ENCODE results near the gene IL17RC.
"Not testable (repeated sequence)": the region's sequence is repeated elsewhere in the genome, so short reads cannot be mapped to it uniquely, and the experiment has no call there.

IL17RC gene

GRCh38 chr3:9895715-9896114 lies 21.2 kb upstream of the IL17RC start:
- not testable (repeated sequence) for DNase-seq (ENCODE audit: low spot score)

GRCh38 chr3:9896755-9897407 lies 20.0 kb upstream of the IL17RC start:
- not testable (repeated sequence) for DNase-seq (ENCODE audit: low spot score)

GRCh38 chr3:9897408-9898372 lies 19.2 kb upstream of the IL17RC start:
- DNase-seq (ENCODE audit: low spot score): no peak

- no peak for DNase-seq (ENCODE audit: low spot score)
These were observed 18.2 kb upstream of the IL17RC start for GRCh38 chr3:9898467-9899241.

- DNase-seq (ENCODE audit: low spot score): no peak
These were observed 17.6 kb upstream of the IL17RC start for GRCh38 chr3:9899289-9899791.

GRCh38 chr3:9900965-9901415 lies 15.9 kb upstream of the IL17RC start:
- not testable (repeated sequence) for DNase-seq (ENCODE audit: low spot score)

- DNase-seq (ENCODE audit: low spot score): no peak
These were observed 14.9 kb upstream of the IL17RC start for GRCh38 chr3:9901967-9902366.

- no peak for DNase-seq (ENCODE audit: low spot score)
These were observed 14.3 kb upstream of the IL17RC start, which contains the start of gene IL17RE for GRCh38 chr3:9902372-9903237. Gene IL17RE, plus strand, starts transcription at chr3:9902848. Its CDS starts 85 bp downstream, at chr3:9902933.

GRCh38 chr3:9903238-9903624 lies 13.7 kb upstream of the IL17RC start:
- DNase-seq (ENCODE audit: low spot score): no peak

- DNase-seq (ENCODE audit: low spot score): no peak
These were observed 13.0 kb upstream of the IL17RC start for GRCh38 chr3:9903904-9904303.

- DNase-seq (ENCODE audit: low spot score): no peak
These were observed 10.4 kb upstream of the IL17RC start for GRCh38 chr3:9906480-9906879.

- no peak for DNase-seq (ENCODE audit: low spot score)
These were observed 8.6 kb upstream of the IL17RC start for GRCh38 chr3:9908286-9908685.

GRCh38 chr3:9909221-9910013 lies 7.5 kb upstream of the IL17RC start:
- no peak for DNase-seq (ENCODE audit: low spot score)

GRCh38 chr3:9911863-9912262 lies 5.0 kb upstream of the IL17RC start:
- DNase-seq (ENCODE audit: low spot score): no peak

- no peak for DNase-seq (ENCODE audit: low spot score)
These were observed 4.5 kb upstream of the IL17RC start for GRCh38 chr3:9912294-9912935.

- no peak for DNase-seq (ENCODE audit: low spot score)
These were observed 3.3 kb upstream of the IL17RC start for GRCh38 chr3:9913601-9914000.

- DNase-seq (ENCODE audit: low spot score): no peak
These were observed 2.9 kb upstream of the IL17RC start for GRCh38 chr3:9914011-9914410.

GRCh38 chr3:9914559-9915253 lies 2.2 kb upstream of the IL17RC start:
- no peak for DNase-seq (ENCODE audit: low spot score)
